NK-92 (cell line): ENCODE data around the gene CNKSR1.

Source experiments
- DNase-seq: peaks from one replicate; lab custom pipeline; 2025; ENCODE audit not compliant: unreplicated experiment; lab: John Stamatoyannopoulos, UW

The CNKSR1 gene

GRCh38 chr1:26160527-26161414, 16.5 kb upstream of the CNKSR1 start:
- DNase-seq: no peak

GRCh38 chr1:26161415-26162219, 15.7 kb upstream of the CNKSR1 start:
- DNase-seq: no peak

- DNase-seq: no peak
These were observed 15.0 kb upstream of the CNKSR1 start for GRCh38 chr1:26162220-26162709.

GRCh38 chr1:26163684-26164035, 13.6 kb upstream of the CNKSR1 start:
- DNase-seq: no peak

- DNase-seq: no peak
These were observed 13.0 kb upstream of the CNKSR1 start for GRCh38 chr1:26164036-26164860.

- DNase-seq: no peak
These were observed 12.1 kb upstream of the CNKSR1 start for GRCh38 chr1:26164861-26165842.

- no peak for DNase-seq
These were observed 10.5 kb upstream of the CNKSR1 start for GRCh38 chr1:26166719-26167281.

GRCh38 chr1:26168410-26169197, 8.7 kb upstream of the CNKSR1 start, which contains the start of gene C1orf232:
Gene C1orf232, minus strand, starts transcription at chr1:26168963. Its CDS starts 464 bp downstream, at chr1:26168499.
- DNase-seq: no peak

- no peak for DNase-seq
These were observed 8.1 kb upstream of the CNKSR1 start for GRCh38 chr1:26169198-26169554.

- DNase-seq: no peak
These were observed 7.4 kb upstream of the CNKSR1 start, which contains the start of gene ZNF593 for GRCh38 chr1:26169669-26170471. Gene ZNF593, plus strand, starts transcription at chr1:26169908. Its CDS starts 76 bp downstream, at chr1:26169984.

- DNase-seq: no peak
These were observed 6.8 kb upstream of the CNKSR1 start for GRCh38 chr1:26170472-26170821.

- no peak for DNase-seq
These were observed 5.9 kb upstream of the CNKSR1 start, which contains the start of gene ZNF593OS for GRCh38 chr1:26171084-26172072. Gene ZNF593OS, minus strand, starts transcription at chr1:26171832. Its CDS starts 171 bp downstream, at chr1:26171661.

- no peak for DNase-seq
These were observed 1.9 kb upstream of the CNKSR1 start for GRCh38 chr1:26175346-26175745.

- no peak for DNase-seq
These were observed 2.8 kb downstream of the CNKSR1 start for GRCh38 chr1:26180010-26180506.

- DNase-seq: no peak
These were observed 4.5 kb downstream of the CNKSR1 start for GRCh38 chr1:26181586-26182382.

GRCh38 chr1:26182383-26182696, 5.0 kb downstream of the CNKSR1 start:
- no peak for DNase-seq
